ENCODE measurements around the gene MAMDC2.

Gene MAMDC2

DNA sequence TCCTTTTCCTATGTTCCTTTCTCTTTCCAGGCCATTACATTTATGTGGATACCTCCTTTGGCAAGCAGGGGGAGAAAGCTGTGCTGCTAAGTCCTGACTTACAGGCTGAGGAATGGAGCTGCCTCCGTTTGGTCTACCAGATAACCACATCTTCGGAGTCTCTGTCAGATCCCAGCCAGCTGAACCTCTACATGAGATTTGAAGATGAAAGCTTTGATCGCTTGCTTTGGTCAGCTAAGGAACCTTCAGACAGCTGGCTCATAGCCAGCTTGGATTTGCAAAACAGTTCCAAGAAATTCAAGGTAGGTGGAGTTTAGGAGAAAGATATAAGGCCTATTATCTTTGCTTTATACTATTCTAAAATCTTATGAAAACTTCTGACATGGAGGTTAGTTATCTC, 64.5 kb downstream of the MAMDC2 start:
- TF ChIP-seq, protein P1, sequence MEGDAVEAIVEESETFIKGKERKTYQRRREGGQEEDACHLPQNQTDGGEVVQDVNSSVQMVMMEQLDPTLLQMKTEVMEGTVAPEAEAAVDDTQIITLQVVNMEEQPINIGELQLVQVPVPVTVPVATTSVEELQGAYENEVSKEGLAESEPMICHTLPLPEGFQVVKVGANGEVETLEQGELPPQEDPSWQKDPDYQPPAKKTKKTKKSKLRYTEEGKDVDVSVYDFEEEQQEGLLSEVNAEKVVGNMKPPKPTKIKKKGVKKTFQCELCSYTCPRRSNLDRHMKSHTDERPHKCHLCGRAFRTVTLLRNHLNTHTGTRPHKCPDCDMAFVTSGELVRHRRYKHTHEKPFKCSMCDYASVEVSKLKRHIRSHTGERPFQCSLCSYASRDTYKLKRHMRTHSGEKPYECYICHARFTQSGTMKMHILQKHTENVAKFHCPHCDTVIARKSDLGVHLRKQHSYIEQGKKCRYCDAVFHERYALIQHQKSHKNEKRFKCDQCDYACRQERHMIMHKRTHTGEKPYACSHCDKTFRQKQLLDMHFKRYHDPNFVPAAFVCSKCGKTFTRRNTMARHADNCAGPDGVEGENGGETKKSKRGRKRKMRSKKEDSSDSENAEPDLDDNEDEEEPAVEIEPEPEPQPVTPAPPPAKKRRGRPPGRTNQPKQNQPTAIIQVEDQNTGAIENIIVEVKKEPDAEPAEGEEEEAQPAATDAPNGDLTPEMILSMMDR (IDR thresholded peaks at IDR 0.05; ENCODE audit: low read depth, low read length, missing control alignments): peak; percentile 1
- no peak for DNase-seq (ENCODE audit: extremely low read depth, low read depth)
- no peak overlapping the region for H3K4me3 ChIP-seq (replicated peaks; ENCODE audit: low read depth, low read length)

DNA sequence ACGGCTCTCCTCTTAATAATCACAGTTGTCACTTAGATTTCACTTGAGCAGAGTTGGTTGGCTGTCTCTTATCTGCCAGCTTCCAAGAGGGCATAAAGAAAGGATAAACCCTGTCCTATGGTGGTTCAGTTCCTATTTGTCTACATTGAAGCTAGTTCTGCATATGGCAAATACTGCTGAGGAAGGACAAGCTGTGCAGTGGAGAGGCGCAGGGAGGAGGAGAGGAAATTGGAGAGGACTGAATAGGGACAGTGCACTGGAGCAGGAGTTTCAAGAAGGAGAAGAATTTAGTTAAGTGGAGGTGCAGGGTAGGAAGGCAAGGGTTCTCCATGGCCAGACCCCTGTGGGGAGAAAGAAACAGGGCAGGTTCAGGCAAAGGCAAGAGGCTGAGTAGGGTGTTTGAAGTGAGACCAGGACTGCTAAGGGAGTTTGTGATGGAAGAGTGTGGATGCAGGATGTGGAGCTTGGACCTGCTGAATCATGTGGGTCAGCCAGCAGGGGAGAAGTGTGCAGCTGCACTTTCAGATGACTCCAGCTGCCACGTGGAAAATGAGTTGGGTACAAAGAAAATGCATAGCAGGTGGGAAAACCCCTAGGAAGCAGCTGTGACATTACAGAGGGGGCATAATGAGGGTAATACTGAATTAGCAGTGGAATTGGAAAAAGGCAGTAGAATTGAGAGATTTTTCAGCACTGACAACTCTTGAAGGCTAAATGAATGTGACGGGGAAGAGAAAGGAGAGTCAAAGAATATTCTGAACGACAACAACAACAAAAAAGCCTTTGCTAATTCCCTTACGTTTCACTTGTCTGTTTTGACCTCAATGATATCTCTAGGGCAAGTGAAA, 66.8 kb downstream of the MAMDC2 start:
- TF ChIP-seq, protein P1 (IDR thresholded peaks at IDR 0.05; ENCODE audit: low read depth, low read length, missing control alignments): no peak
- no peak for DNase-seq (ENCODE audit: extremely low read depth, low read depth)

DNA sequence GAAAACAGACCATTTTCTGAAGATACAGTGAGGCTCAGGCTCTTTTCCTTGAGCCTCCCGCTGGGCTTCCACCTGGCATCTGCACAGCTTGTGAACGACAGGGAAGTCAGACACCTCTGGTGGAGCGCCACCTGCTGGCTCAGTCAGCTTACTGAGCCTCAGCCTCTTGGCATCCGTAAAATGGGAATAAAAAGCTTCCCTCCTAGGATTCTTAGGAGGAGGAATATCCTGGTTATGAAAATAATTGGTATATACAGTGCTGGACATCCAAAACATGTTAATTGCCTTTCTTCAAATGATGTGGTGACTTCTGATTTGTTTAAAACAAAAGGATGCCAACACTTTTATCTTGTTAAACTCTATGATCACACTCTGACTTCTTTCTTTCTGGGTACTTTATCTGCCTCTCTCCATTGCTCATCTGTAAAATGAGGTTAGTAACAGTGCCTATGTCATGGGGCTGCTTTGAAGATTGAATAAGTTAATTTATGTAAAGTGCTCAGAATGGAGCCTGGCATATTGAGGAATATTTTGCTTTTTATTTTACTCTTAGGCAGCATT, 67.5 kb downstream of the MAMDC2 start:
- no peak overlapping the region for H3K4me3 ChIP-seq (replicated peaks; ENCODE audit: low read depth, low read length)
- DNase-seq (ENCODE audit: extremely low read depth, low read depth): peak; percentile 66
- TF ChIP-seq, protein P1 (IDR thresholded peaks at IDR 0.05; ENCODE audit: low read depth, low read length, missing control alignments): peak; percentile 94

More for the DNA sequence above, 66.8 kb downstream of the MAMDC2 start:
- no peak overlapping the region for H3K4me3 ChIP-seq (replicated peaks; ENCODE audit: low read depth, low read length)

DNA sequence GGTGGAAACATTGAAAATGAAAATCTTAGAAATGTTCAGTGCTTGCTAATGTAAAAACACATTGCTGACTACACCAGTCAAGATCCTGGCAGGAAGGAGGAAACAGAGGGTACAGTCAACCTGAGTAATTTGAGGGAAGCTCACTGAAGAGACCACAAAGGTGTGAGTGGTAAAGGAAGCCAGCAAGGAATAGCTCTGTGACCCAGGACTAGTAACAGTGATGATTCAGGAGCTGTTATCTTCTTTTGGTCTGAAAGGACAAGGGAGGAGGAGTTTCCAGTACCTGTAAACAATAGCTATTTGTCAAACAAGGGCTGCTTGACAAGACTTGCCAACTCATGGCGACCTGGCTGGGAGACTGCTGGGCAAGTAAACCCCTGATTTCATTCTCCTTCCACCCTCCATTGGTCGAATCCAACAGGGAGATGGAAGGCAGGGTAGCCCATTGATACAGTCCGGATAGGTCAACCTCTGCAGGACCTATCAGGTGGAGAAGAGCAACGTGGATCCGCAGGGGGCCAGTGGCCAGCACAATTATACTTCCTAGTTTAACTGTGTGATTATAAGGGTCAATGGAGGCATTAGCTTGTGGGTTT, 68.1 kb downstream of the MAMDC2 start:
- TF ChIP-seq, protein P1 (IDR thresholded peaks at IDR 0.05; ENCODE audit: low read depth, low read length, missing control alignments): no peak
- no peak overlapping the region for H3K4me3 ChIP-seq (replicated peaks; ENCODE audit: low read depth, low read length)
- no peak for DNase-seq (ENCODE audit: extremely low read depth, low read depth)

DNA sequence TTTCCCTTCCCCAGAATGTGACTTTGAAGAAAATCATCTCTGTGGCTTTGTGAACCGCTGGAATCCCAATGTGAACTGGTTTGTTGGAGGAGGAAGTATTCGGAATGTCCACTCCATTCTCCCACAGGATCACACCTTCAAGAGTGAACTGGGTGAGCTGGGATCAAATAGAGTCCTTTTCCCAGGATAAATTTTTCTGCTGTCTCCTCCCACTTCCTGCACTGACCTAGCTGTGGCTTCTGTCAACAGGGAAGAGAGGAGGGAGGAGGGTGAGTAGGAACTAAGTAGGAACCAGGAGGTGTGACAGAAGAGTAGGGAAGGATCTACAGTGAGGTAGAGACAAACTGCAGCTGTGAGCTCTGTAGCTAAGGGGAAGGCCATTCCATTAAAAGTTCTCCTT, 69.3 kb downstream of the MAMDC2 start:
- no peak overlapping the region for H3K4me3 ChIP-seq (replicated peaks; ENCODE audit: low read depth, low read length)
- no peak for DNase-seq (ENCODE audit: extremely low read depth, low read depth)
- TF ChIP-seq, protein P1 (IDR thresholded peaks at IDR 0.05; ENCODE audit: low read depth, low read length, missing control alignments): no peak

DNA sequence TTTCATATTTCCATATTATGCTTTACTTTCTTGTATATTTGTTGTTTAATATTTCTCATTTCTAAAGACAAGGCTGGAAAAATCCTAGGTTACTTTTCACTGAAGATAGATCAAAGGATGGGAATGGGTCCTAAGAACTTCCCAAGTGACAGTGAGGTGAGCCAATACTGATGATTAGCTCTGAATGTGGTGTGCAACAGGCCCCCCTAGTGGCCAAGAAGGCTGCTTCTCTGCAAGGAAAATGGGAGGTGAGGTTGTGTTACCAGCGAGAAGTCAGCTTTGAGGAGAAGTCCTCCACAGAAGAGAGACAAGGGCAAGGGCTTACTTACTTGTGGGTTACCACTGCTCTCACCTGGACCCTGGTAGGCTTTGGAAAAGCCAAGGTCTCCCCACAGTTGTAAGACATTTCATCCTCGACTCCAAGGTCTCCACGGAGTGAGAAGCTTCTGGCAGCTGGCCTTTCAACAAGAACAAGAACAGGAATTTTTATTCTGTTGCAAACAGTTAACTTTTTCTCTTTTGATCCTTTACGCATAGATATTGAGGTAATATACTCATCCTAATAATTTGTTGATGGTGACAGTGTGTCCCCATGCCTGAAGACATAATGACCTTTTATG, 69.9 kb downstream of the MAMDC2 start:
- TF ChIP-seq, protein P1 (IDR thresholded peaks at IDR 0.05; ENCODE audit: low read depth, low read length, missing control alignments): peak; percentile 96
- DNase-seq (ENCODE audit: extremely low read depth, low read depth): peak; percentile 40
- H3K4me3 ChIP-seq (replicated peaks; ENCODE audit: low read depth, low read length): no peak overlapping the region

Data from HFF-Myc (cell line).